22Rv1 (cell line): ENCODE data around the gene NENF.

ENCODE experiments used
- ZFX ChIP-seq: fragments of 450-650 bp; IDR thresholded peaks from 2 replicates; pipeline ENCODE4 v1.6.1; 2017; ENCODE audit warnings: antibody characterized with exemption, borderline replicate concordance
- TF ChIP-seq, protein P1 (sequence below): fragments of 450-650 bp; IDR thresholded peaks from 2 replicates; pipeline ENCODE4 v1.5.1; 2017; ENCODE audit warnings: mild to moderate bottlenecking

- TF ChIP-seq, protein P1, sequence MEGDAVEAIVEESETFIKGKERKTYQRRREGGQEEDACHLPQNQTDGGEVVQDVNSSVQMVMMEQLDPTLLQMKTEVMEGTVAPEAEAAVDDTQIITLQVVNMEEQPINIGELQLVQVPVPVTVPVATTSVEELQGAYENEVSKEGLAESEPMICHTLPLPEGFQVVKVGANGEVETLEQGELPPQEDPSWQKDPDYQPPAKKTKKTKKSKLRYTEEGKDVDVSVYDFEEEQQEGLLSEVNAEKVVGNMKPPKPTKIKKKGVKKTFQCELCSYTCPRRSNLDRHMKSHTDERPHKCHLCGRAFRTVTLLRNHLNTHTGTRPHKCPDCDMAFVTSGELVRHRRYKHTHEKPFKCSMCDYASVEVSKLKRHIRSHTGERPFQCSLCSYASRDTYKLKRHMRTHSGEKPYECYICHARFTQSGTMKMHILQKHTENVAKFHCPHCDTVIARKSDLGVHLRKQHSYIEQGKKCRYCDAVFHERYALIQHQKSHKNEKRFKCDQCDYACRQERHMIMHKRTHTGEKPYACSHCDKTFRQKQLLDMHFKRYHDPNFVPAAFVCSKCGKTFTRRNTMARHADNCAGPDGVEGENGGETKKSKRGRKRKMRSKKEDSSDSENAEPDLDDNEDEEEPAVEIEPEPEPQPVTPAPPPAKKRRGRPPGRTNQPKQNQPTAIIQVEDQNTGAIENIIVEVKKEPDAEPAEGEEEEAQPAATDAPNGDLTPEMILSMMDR: no peak
- no peak for TF ChIP-seq ZFX
Observed at GRCh38 chr1:212487774-212488435, 55.2 kb downstream of the NENF start.
